Measurements from ENCODE around the gene TIAM2. TPM values are rescaled to one million over a fixed set of nuclear protein-coding genes. Genes with fewer than 3 reads are reported as not detected.

TIAM2 gene
- total and polyA plus RNA-seq, 10 donors: 4.3 to 21.9 (median 12.9) TPM

GRCh38 chr6:155269765-155270164, 274.6 kb downstream of the TIAM2 start:
- no peaks in the 10 kb centered on the region for H3K27me3 ChIP-seq (replicated peaks in 1 of 7)
- H3K27ac ChIP-seq: no peak overlapping the region
- DNase-seq: no peak
- 67 to 96% (median 79%) methylated on average over 3 of the region's 3 CpGs for WGBS, 5 donors
- no peak for TF ChIP-seq CTCF (IDR thresholded peaks at IDR 0.05 in 8 of 11, conservative IDR thresholded peaks at IDR 0.05 in 3 of 11)
- TF ChIP-seq POLR2AphosphoS5 (IDR thresholded peaks at IDR 0.05): no peak
- no peak for TF ChIP-seq POLR2A (IDR thresholded peaks at IDR 0.05)
- peaks cover 0 to 7% (median 2%) of the 10 kb centered on the region in 6 donors for H3K4me1 ChIP-seq
- no peaks in the 10 kb centered on the region for H3K9me3 ChIP-seq
- intact Hi-C loops (cut with DNase I; ENCODE audit: low total_unique reads): no loop called here
- H3K4me3 ChIP-seq: no peak overlapping the region
- H3K36me3 ChIP-seq: peaks cover 0 to 73% (median 13%) of the 10 kb centered on the region in 6 donors

- intact Hi-C loops (cut with DNase I; ENCODE audit: low total_unique reads): no loop called here
- Histone ChIP-seq H3K27me3 (replicated peaks in 1 of 7) (no peaks in the 10 kb centered on the region), H3K27ac (no peak overlapping the region), H3K4me1 (peaks cover 0 to 7% (median 0%) of the 10 kb centered on the region in 6 donors), H3K9me3 (no peaks in the 10 kb centered on the region), H3K4me3 (no peak overlapping the region), H3K36me3 (peaks cover 0 to 78% (median 13%) of the 10 kb centered on the region in 6 donors)
- WGBS, 5 donors: 89 to 96% (median 94%) methylated on average over 7 of the region's 7 CpGs
- DNase-seq: no peak
- TF ChIP-seq POLR2AphosphoS5 (IDR thresholded peaks at IDR 0.05) (no peak), POLR2A (IDR thresholded peaks at IDR 0.05) (no peak), CTCF (IDR thresholded peaks at IDR 0.05 in 8 of 11, conservative IDR thresholded peaks at IDR 0.05 in 3 of 11) (no peak)
Observed at GRCh38 chr6:155270561-155271091, 275.5 kb downstream of the TIAM2 start.

- peaks cover 0 to 78% (median 14%) of the 10 kb centered on the region in 6 donors for H3K36me3 ChIP-seq
- H3K9me3 ChIP-seq: no peaks in the 10 kb centered on the region
- no peak for DNase-seq
- H3K4me1 ChIP-seq: peaks cover 0 to 7% (median 0%) of the 10 kb centered on the region in 6 donors
- H3K27ac ChIP-seq: no peak overlapping the region
- TF ChIP-seq POLR2AphosphoS5 (IDR thresholded peaks at IDR 0.05) (no peak), POLR2A (IDR thresholded peaks at IDR 0.05) (no peak), CTCF (IDR thresholded peaks at IDR 0.05 in 8 of 11, conservative IDR thresholded peaks at IDR 0.05 in 3 of 11) (no peak)
- intact Hi-C loops (cut with DNase I; ENCODE audit: low total_unique reads): no loop called here
- no peak overlapping the region for H3K4me3 ChIP-seq
- H3K27me3 ChIP-seq (replicated peaks in 1 of 7): no peaks in the 10 kb centered on the region
Observed at GRCh38 chr6:155271145-155271544, 276.0 kb downstream of the TIAM2 start.

- 90 to 96% (median 94%) methylated on average over 8 of the region's 8 CpGs for WGBS, 5 donors
- Histone ChIP-seq H3K27me3 (replicated peaks in 1 of 7) (no peaks in the 10 kb centered on the region), H3K27ac (no peak overlapping the region), H3K9me3 (no peaks in the 10 kb centered on the region), H3K4me1 (peaks cover 0 to 7% (median 0%) of the 10 kb centered on the region in 6 donors), H3K4me3 (no peak overlapping the region), H3K36me3 (peaks cover 0 to 69% (median 10%) of the 10 kb centered on the region in 6 donors)
- DNase-seq: no peak
- TF ChIP-seq CTCF (IDR thresholded peaks at IDR 0.05 in 8 of 11, conservative IDR thresholded peaks at IDR 0.05 in 3 of 11): no peak
- no peak for TF ChIP-seq POLR2AphosphoS5 (IDR thresholded peaks at IDR 0.05)
- TF ChIP-seq POLR2A (IDR thresholded peaks at IDR 0.05): no peak
- intact Hi-C loops (cut with DNase I; ENCODE audit: low total_unique reads): no loop called here
Observed at GRCh38 chr6:155272353-155273232, 277.5 kb downstream of the TIAM2 start.

Data from spleen (tissue), 11 donors.